Inflammatory macrophage (primary cell): ENCODE data around the gene C3orf70.

Experiments used
- DNase-seq, 2 donors: peaks; one replicate each; pipeline ENCODE4 v3.0.0-alpha.2; 2020 to 2022

Gene C3orf70

DNA sequence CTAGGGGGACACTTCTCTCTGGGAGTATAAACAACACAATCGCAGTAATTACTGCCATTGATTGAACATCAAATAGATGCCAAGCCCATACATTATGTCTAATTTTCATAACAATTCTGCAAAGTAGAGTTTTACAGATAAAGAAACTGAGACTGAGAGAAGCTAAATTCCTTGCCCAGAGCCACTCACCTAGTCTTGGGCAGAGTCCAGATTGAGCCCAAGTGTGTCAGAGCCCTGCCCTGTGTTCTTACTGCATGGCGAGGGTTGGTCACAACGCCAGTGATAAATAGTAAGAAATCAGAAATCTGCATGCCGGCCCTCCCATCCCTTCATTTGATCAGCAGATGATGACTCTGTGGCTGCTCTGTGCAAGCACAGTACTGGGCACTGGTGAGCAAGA lies 106.3 kb downstream of the C3orf70 start:
- no peak for DNase-seq

DNA sequence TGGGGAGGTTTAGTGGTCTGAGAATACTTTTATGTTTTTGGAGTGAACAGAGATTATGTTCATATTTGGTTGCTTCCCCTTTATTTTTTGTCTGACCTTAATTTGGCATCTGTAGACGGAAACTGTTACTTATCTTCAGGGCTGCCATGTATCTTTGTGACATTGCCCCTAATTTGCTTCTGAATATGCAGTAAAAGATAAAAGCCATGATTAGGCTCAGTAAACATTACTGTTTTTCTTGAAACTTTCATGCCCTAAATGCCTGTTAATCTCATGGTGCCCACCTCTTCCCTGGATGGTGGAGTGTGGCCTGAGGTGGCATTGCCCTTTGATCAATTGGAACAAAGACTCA lies 106.7 kb downstream of the C3orf70 start:
- DNase-seq, result no peak

DNA sequence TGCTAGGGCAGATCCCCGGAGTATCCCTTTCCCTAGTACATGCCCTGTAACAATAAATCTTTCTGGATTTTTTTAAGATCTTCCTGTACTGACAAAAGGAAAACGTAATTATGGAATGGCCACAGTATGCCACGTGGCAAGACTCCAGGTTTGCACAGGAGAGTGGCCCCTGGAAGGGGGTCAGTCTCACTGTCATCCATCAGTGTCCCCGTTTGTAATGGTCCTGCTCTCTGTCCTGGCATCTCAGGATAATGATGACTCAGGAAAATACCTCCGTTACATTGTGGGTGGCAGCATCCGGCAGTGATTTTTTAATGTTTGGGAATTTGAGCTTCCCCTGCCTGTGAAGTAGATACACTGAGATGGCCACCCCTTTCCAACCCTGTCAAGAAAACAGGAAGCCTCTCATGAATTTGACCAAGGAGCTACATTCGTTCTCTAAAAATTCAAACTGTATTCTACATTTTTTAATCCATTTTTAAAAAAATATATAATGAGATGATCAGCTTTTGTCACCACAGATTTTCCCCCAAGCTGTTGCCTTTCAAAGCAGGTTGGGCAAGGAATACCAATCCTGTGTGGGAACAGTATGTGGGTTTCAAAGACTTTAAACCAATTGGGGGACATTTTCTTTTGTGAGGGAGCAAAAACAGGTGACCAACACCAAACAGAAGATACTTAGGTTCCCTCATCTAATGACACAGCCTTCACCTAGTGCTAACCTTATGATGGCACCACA lies 110.4 kb downstream of the C3orf70 start:
- no peak for DNase-seq

DNA sequence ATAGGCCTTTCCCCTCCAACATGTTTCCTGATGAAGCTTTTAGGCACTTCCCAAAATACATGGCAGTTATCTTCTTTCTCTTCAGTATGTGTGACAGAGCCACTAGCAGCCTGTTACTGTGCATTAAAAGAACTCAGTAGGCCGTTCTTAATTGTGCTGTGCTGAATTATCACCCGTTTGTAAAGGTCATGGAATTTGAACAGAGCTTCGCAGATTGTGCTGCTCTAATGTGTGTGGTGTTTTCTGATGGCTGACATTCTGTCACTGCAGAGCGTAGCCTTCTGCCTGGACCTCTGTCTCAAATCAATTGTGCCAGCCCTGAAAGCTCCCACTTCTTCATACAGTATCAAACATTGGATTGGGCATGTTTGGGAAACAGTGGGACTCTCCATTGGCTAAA lies 111.3 kb downstream of the C3orf70 start:
- no peak for DNase-seq

DNA sequence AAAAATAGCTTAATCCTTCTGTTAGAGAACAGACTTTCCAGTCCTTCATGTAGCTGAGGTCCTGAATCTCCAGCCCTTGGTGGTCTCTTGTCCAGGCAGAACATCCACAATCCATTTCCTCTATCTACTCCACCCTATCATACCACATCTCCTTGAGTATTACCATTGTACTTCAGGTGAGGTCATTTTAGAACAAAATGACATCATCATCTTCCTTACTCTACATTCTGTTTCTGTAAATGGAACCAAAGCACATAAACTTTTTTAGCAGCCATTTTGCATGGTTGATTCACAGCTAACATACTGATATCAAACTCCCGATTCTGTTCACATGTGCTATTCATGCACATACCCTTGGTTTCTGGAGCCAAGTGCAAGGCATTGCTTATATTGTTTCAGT lies 112.4 kb downstream of the C3orf70 start:
- DNase-seq, result no peak

DNA sequence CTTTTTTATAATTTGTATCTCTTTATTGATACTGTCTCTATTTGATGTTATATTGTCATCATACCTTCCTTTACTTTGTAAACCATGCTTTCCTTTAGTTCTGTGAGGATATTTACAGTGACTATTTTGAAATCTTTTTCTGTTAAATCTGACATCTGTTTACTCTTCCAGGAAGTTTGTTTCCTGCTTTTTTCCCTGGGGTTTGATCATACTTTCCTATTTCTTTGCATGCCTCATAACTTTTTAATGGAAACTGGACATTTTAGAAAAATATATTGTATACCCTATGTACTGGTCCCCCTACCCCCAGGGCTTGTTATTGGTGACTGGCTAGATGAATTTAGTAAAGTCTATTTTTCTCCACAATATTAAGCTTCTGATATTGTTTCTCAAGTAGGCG lies 115.1 kb downstream of the C3orf70 start:
- no peak for DNase-seq

DNA sequence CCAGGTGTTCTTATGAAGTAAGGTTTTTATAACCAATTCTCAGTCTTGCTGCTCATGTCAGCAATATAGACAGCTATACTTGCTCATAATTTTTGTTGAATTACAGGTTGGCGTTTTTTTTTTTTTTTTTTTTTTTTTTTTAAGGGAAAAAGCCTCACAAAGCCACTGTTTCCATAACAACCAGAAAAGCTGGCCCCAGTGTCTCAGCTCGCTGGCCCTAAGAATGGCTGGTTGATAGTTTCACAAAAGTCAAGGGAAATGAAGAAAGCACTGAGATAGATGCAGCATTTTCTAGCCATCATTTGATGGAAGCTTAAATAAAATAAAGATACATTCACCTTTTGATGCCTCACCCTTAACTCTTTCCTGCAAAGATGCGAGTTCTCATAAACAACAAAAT lies 121.9 kb downstream of the C3orf70 start:
- DNase-seq, result no peak

DNA sequence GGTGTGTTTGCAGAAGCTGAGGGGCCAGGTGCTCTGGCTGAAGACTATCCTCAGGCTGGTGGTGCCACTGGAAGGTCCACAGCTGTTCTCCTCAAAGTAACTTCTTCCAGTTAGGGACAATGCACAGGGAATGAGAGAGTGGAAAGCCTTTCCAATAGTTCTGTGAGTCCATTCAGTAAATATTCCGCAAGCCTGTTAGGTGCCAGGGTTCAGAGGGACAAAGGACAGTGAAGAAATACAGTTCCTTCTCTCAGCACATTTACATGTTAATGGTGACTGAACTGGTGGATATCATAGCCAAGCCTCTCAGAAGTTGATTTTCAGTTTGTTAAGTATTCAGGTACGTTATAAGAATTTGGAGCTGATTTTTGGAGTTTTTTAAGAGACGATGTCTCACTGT lies 122.5 kb downstream of the C3orf70 start:
- DNase-seq, result no peak

DNA sequence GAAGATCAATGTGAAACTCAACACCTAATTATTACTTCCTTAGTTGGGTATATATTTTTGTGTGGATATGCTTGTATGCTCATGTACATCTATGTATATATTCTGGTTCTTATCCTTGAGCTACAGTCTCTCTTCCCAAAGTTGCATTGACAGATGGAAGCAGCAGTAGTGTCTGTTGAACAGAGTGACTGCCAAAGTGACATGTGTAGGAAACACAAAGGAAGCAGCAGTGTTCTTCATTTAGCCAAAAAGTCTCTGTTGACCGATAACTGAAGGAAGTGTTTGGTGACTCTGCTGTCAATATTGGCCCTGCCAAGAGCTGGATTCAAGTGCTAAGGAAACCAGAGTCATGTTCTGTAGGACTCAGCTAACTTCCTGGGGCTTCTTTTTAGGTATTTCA lies 123.8 kb downstream of the C3orf70 start:
- no peak for DNase-seq

DNA sequence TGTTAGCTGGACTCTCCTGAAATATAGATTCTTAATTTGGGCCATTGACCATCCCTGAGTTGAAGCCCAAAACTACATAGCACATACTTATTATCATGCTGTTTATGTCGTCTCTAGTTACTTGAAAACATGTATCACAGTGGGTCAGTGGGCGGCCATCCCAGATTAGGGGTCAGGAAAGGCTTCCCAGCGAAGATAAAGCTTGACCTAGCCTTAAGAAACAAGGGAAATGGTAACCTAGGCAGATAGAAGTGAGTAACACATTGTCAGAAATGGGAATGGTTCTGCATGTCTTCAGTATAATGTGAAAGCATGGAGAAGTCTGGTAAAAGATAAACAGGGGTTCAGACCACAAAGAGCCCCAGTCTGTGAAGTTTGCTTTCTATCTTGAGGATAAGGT lies 124.7 kb downstream of the C3orf70 start:
- no peak for DNase-seq
